Tibial nerve (tissue), 4 donors: ENCODE measurements around the gene LDHD. TPM values are rescaled to one million over a fixed set of nuclear protein-coding genes. Genes with fewer than 3 reads are reported as not detected.

Experiments
- DNase-seq, 2 donors: peaks; one replicate each; pipeline ENCODE4 v3.0.0-alpha.2; 2019; ENCODE audit warnings: low spot score in 2 of 2
- H3K27ac ChIP-seq, 4 donors: fragments of 200-600 bp; sonication (generic) in 3 of 4; one replicate each; pipeline ENCODE4 v1.5.1; 2017 to 2019; ENCODE audit warnings: mild to moderate bottlenecking in 1 of 4
- H3K27me3 ChIP-seq, 2 donors: fragments of 200-600 bp; sonication (generic) in 1 of 2; one replicate each; pipeline versions ENCODE4 v1.5.1 to v1.6.0; 2017 to 2019
- H3K36me3 ChIP-seq, 3 donors: fragments of 200-600 bp; sonication (generic); one replicate each; pipeline ENCODE4 v1.5.1; 2018 to 2019
- H3K4me1 ChIP-seq, 4 donors: fragments of 200-600 bp; sonication (generic) in 3 of 4; one replicate each; pipeline ENCODE4 v1.5.1; 2017 to 2019
- H3K4me3 ChIP-seq, 4 donors: fragments of 200-600 bp; sonication (generic) in 3 of 4; one replicate each; pipeline ENCODE4 v1.5.1; 2017 to 2019; ENCODE audit warnings: mild to moderate bottlenecking in 1 of 4, moderate library complexity in 1 of 4
- H3K9me3 ChIP-seq, 4 donors: fragments of 200-600 bp; sonication (generic) in 3 of 4; one replicate each; pipeline ENCODE4 v1.5.1; 2017 to 2019
- CTCF ChIP-seq, 5 experiments: fragments of 200-600 bp in 3 of 5; fragments of 450-650 bp in 2 of 5; sonication (generic) in 3 of 5; IDR thresholded peaks; one replicate each; pipeline ENCODE4 v1.5.1; 2016 to 2019; ENCODE audit warnings: antibody characterized with exemption in 5 of 5, mild to moderate bottlenecking in 3 of 5, moderate library complexity in 2 of 5
- EP300 ChIP-seq, 2 donors: sonication (generic); formaldehyde crosslinking; IDR thresholded peaks; one replicate each; pipeline ENCODE4 v1.6.1; 2017; ENCODE audit warnings: antibody characterized with exemption in 2 of 2, mild to moderate bottlenecking in 1 of 2
- POLR2A ChIP-seq, 2 donors: fragments of 450-650 bp; IDR thresholded peaks; one replicate each; pipeline ENCODE4 v1.6.1; 2017; ENCODE audit warnings: antibody characterized with exemption in 2 of 2, mild to moderate bottlenecking in 2 of 2, moderate library complexity in 2 of 2
- WGBS, 2 donors: methylation state at CpG; one replicate each; pipeline ENCODE4 v1.1.5; 2018; 5-methylcytosine and 5-hydroxymethylcytosine counted together
- total RNA-seq, 4 donors: library from RNA; depleted of rRNA; stranded (reverse); fragments of >200 nt; gene quantifications; one replicate each; pipeline ENCODE4 v1.1.0, GENCODE V29; 2016

LDHD gene
- total RNA-seq, 4 donors from 2014 or later = 20.1 to 48.7 (median 27.7) TPM

- no peaks in the 10 kb centered on the region for H3K4me1 ChIP-seq
- no peak for TF ChIP-seq EP300 (IDR thresholded peaks at IDR 0.05)
- TF ChIP-seq CTCF (IDR thresholded peaks at IDR 0.05) = no peak
- no peak for TF ChIP-seq POLR2A (IDR thresholded peaks at IDR 0.05)
- WGBS, 2 donors = 76 to 84% methylated on average over 1 of the region's 1 CpG
- H3K9me3 ChIP-seq = peaks cover 0 to 18% (median 8%) of the 10 kb centered on the region in 4 donors
- no peaks in the 10 kb centered on the region for H3K27me3 ChIP-seq
- H3K36me3 ChIP-seq = no peaks in the 10 kb centered on the region
- no peak overlapping the region for H3K27ac ChIP-seq
- DNase-seq = no peak
- no peak overlapping the region for H3K4me3 ChIP-seq
Observed at GRCh38 chr16:75122609-75123008, 6.0 kb upstream of the LDHD start.

GRCh38 chr16:75121949-75122568 lies 5.5 kb upstream of the LDHD start:
- no peak overlapping the region for H3K27ac ChIP-seq
- H3K9me3 ChIP-seq = peaks cover 0 to 13% (median 8%) of the 10 kb centered on the region in 4 donors
- WGBS, 2 donors = 96 to 97% methylated on average over 6 of the region's 6 CpGs
- H3K4me1 ChIP-seq = peaks cover 0 to under 1% (median 0%) of the 10 kb centered on the region in 4 donors
- DNase-seq = no peak
- H3K4me3 ChIP-seq = no peak overlapping the region
- H3K36me3 ChIP-seq = no peaks in the 10 kb centered on the region
- TF ChIP-seq CTCF (IDR thresholded peaks at IDR 0.05) = no peak
- no peak for TF ChIP-seq POLR2A (IDR thresholded peaks at IDR 0.05)
- no peak for TF ChIP-seq EP300 (IDR thresholded peaks at IDR 0.05)
- H3K27me3 ChIP-seq = no peaks in the 10 kb centered on the region

- H3K4me1 ChIP-seq = peaks cover 0 to 17% (median 7%) of the 10 kb centered on the region in 4 donors
- no peaks in the 10 kb centered on the region for H3K27me3 ChIP-seq
- H3K4me3 ChIP-seq = no peak overlapping the region
- DNase-seq = no peak
- H3K36me3 ChIP-seq = no peaks in the 10 kb centered on the region
- peaks cover 0 to 12% (median 8%) of the 10 kb centered on the region in 4 donors for H3K9me3 ChIP-seq
- H3K27ac ChIP-seq = no peak overlapping the region
- TF ChIP-seq POLR2A (IDR thresholded peaks at IDR 0.05) (no peak), CTCF (IDR thresholded peaks at IDR 0.05) (no peak), EP300 (IDR thresholded peaks at IDR 0.05) (no peak)
- 67 to 72% methylated on average over 4 of the region's 4 CpGs for WGBS, 2 donors
Observed at GRCh38 chr16:75120253-75120652, 3.7 kb upstream of the LDHD start.

GRCh38 chr16:75118943-75119539 lies 2.5 kb upstream of the LDHD start:
- H3K27me3 ChIP-seq = no peaks in the 10 kb centered on the region
- H3K36me3 ChIP-seq = peaks cover 0 to 6% (median 0%) of the 10 kb centered on the region in 3 donors
- WGBS, 2 donors = 76 to 81% methylated on average over 6 of the region's 6 CpGs
- H3K4me1 ChIP-seq = peaks cover 0 to 23% (median 8%) of the 10 kb centered on the region in 4 donors
- no peak overlapping the region for H3K27ac ChIP-seq
- TF ChIP-seq EP300 (IDR thresholded peaks at IDR 0.05) (no peak), CTCF (IDR thresholded peaks at IDR 0.05) (no peak)
- no peak overlapping the region for H3K4me3 ChIP-seq
- H3K9me3 ChIP-seq = peaks cover 0 to 12% (median 8%) of the 10 kb centered on the region in 4 donors
- no peak for DNase-seq

GRCh38 chr16:75116911-75117245 lies 298 bp upstream of the LDHD start:
- 27 to 39% methylated on average over 3 of the region's 3 CpGs for WGBS, 2 donors
- Histone ChIP-seq H3K9me3 (peaks cover 0 to 8% (median 5%) of the 10 kb centered on the region in 4 donors), H3K27ac (peak overlapping the region in 3 of 4 donors; percentile 72 to 90 (median 77)), H3K4me3 (peak overlapping the region in 2 of 4 donors; percentile 50 to 66), H3K4me1 (peaks cover 0 to 37% (median 8%) of the 10 kb centered on the region in 4 donors), H3K27me3 (no peaks in the 10 kb centered on the region), H3K36me3 (peaks cover 0 to 21% (median 0%) of the 10 kb centered on the region in 3 donors)
- TF ChIP-seq EP300 (IDR thresholded peaks at IDR 0.05) = no peak
- TF ChIP-seq POLR2A (IDR thresholded peaks at IDR 0.05) = no peak
- no peak for TF ChIP-seq CTCF (IDR thresholded peaks at IDR 0.05)
- DNase-seq = no peak
